Measurements from ENCODE around the gene EIF4G2. TPM values are rescaled to one million over a fixed set of nuclear protein-coding genes. Genes with fewer than 3 reads are reported as not detected.

EIF4G2 gene
- total and polyA plus RNA-seq, 10 of the 15 experiments (the other 5 are each of a cell fraction or from before 2014, with no cell fraction given): 210 to 1,104 (median 713) TPM

- no peak for TF ChIP-seq PKNOX1 (IDR thresholded peaks at IDR 0.05)
- no peak for TF ChIP-seq ESRRA (IDR thresholded peaks at IDR 0.05; ENCODE audit: low read length)
- no peak for TF ChIP-seq ZBTB33 (IDR thresholded peaks at IDR 0.05)
- no peak for TF ChIP-seq ZBED1 (IDR thresholded peaks at IDR 0.05; ENCODE audit: borderline replicate concordance)
- no peak for TF ChIP-seq SKIL (IDR thresholded peaks at IDR 0.05; ENCODE audit: low read depth, poor library complexity, severe bottlenecking)
- TF ChIP-seq SMC3 (IDR thresholded peaks at IDR 0.05; ENCODE audit: borderline replicate concordance, low read length): peak; percentile 81
- TF ChIP-seq ZNF687 (IDR thresholded peaks at IDR 0.05): no peak
- TF ChIP-seq TCF3 (IDR thresholded peaks at IDR 0.05; ENCODE audit: borderline replicate concordance, insufficient read depth, low read depth, low read length): peak; percentile 72; the same call in 1 of the 2 replicates
- TF ChIP-seq SIN3A (IDR thresholded peaks at IDR 0.05; ENCODE audit: low read depth, low read length): no peak
- no peak for TF ChIP-seq IRF5 (IDR thresholded peaks at IDR 0.05; ENCODE audit: borderline replicate concordance)
- 0 out of 2 replicates have a peak, but pooled peaks have one; percentile 13 for TF ChIP-seq ZNF24 (IDR thresholded peaks at IDR 0.05)
- no peak for TF ChIP-seq ZNF622 (IDR thresholded peaks at IDR 0.05)
- TF ChIP-seq CBX5 (IDR thresholded peaks at IDR 0.05; ENCODE audit: low read depth): no peak
- no peak for TF ChIP-seq HDAC2 (IDR thresholded peaks at IDR 0.05)
- peak; percentile 96 for TF ChIP-seq RAD21 (IDR thresholded peaks at IDR 0.05; ENCODE audit: insufficient read depth, low read depth, low read length)
- TF ChIP-seq SMAD1 (IDR thresholded peaks at IDR 0.05; ENCODE audit: low read depth, partially characterized antibody): no peak
- peak; percentile 70; the same call in 1 of the 2 replicates for TF ChIP-seq SPI1 (IDR thresholded peaks at IDR 0.05; ENCODE audit: borderline replicate concordance, insufficient read depth, low read depth, low read length)
- TF ChIP-seq HCFC1 (IDR thresholded peaks at IDR 0.05; ENCODE audit: low read length): no peak
- TF ChIP-seq LARP7 (IDR thresholded peaks at IDR 0.05): peak; percentile 71; the same call in 1 of the 2 replicates
- peak; percentile 47 for TF ChIP-seq IKZF1 (conservative IDR thresholded peaks at IDR 0.05)
- TF ChIP-seq ZNF217 (IDR thresholded peaks at IDR 0.05): no peak; the same call in 1 of the 2 replicates
Observed at GRCh38 chr11:10792385-10793068, 16.2 kb downstream of the EIF4G2 start (continued).

Data from GM12878 (cell line).